Nephron (organoid): ENCODE data around the gene ANKRD39.

Experiments
- H3K27ac Mint-ChIP-seq, 3 experiments: 2 replicates each; pipeline ENCODE4 v1.8.0; 2020; ENCODE audit warnings: mixed read lengths in 3 of 3, mild to moderate bottlenecking in 2 of 3, moderate library complexity in 1 of 3
- H3K27me3 Mint-ChIP-seq: 2 replicates; pipeline ENCODE4 v1.8.0; 2021; ENCODE audit warnings: low read depth, mild to moderate bottlenecking, moderate library complexity, mixed read lengths
- H3K36me3 Mint-ChIP-seq: 2 replicates; pipeline ENCODE4 v1.8.0; 2020; ENCODE audit warnings: low read depth, mixed read lengths
- H3K4me1 Mint-ChIP-seq: 2 replicates; pipeline ENCODE4 v1.8.0; 2020; ENCODE audit warnings: mixed read lengths
- H3K4me3 Mint-ChIP-seq, 3 experiments: 2 replicates each; pipeline ENCODE4 v1.8.0; 2020; ENCODE audit warnings: mild to moderate bottlenecking in 3 of 3, mixed read lengths in 3 of 3, moderate library complexity in 2 of 3
- H3K9me3 Mint-ChIP-seq: 2 replicates; pipeline ENCODE4 v1.8.0; 2020; ENCODE audit warnings: mixed read lengths
- TF ChIP-seq, protein P1 (sequence below), 3 experiments: fragments of 200-600 bp; sonication (generic); IDR thresholded peaks; one replicate each; pipeline ENCODE4 v1.5.0; 2021; ENCODE audit warnings: antibody characterized with exemption in 3 of 3; ENCODE audit not compliant: unreplicated experiment in 3 of 3

Gene ANKRD39

DNA sequence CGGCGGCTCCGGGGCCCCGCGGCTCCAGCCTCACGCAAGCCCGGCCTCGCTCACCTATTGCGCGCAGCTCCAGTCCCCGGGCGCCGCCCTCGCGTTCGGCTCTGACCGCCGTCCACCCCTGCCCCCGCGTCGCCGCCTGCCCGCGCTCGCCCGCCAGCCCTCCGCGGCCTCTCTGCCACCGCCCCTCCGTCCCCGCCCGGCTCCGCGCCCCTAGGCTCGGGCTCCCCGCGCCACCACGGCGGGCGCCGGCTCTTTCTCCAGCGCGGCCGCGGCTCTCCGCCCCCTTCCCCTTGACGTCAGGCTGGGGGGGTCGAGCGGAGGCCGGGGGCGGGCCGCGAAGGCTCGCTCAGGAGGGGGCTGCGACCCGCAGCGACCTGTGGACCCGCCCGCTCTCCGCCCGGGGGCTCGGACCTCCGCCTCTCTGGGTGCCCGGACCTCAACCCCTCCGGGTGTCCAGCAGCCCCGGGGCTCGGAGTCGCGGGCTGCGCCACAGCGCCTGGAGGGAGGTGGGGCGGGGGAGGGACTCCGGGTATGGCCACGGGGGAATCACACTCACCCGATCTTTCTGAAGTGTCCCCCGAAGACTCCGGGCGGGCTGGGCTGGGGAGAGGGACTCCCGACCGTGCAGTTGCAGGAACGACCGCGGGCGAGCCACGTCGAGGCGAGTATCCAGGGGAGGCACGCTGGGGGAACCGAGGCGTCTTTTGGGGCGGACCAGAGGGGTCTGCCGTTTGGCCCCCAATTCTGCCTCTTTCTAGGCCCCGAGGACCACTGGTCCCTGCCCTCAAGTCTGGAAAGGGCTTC lies 12.2 kb upstream of the ANKRD39 start, which contains the start of gene SEMA4C:
Gene SEMA4C, minus strand, starts transcription at position 259 of the 804 bp plus-strand sequence. CDS start 2,194 bp downstream, outside the sequence.
- Mint-ChIP-seq H3K27me3 (peaks cover 4% of the 10 kb centered on the region), H3K36me3 (peaks cover 10% of the 10 kb centered on the region), H3K4me1 (peaks cover 33% of the 10 kb centered on the region), H3K27ac (peak within 1 kb of the TSS; percentile 94 to 95 (median 94)), H3K4me3 (peak within 1 kb of the TSS; percentile 88 to 94 (median 92)), H3K9me3 (no peaks in the 10 kb centered on the region)
- TF ChIP-seq, protein P1, sequence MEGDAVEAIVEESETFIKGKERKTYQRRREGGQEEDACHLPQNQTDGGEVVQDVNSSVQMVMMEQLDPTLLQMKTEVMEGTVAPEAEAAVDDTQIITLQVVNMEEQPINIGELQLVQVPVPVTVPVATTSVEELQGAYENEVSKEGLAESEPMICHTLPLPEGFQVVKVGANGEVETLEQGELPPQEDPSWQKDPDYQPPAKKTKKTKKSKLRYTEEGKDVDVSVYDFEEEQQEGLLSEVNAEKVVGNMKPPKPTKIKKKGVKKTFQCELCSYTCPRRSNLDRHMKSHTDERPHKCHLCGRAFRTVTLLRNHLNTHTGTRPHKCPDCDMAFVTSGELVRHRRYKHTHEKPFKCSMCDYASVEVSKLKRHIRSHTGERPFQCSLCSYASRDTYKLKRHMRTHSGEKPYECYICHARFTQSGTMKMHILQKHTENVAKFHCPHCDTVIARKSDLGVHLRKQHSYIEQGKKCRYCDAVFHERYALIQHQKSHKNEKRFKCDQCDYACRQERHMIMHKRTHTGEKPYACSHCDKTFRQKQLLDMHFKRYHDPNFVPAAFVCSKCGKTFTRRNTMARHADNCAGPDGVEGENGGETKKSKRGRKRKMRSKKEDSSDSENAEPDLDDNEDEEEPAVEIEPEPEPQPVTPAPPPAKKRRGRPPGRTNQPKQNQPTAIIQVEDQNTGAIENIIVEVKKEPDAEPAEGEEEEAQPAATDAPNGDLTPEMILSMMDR (IDR thresholded peaks at IDR 0.05; ENCODE audit: unreplicated experiment in 3 of 3), result no peak

DNA sequence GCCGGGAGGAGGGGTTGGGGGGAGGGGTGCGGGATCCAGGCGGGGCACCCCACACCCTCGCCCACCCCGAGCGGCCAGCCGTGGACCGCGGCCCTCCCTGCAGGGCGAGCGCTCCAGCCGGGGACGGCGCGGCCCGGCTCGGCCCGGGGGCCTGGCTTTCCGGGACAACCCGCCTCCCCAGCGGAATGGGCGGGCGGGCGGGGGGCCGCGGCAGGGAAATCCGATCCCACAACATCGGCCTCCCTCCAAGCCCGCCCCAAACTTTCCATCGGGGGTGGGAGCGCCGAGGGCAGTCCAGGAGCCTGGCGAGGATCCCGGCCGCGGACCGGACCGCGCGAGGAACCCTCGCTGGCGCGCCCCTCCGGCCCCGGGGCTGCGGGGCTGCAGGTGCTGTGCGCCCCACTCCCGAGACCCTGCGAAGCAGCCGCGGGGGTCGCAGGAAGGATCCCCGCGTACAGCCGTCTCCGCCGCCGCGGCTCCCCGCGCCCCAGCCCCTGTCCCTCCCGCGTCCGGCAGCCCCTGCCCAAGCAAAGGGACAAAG lies 11.5 kb upstream of the ANKRD39 start:
- peak overlapping the region in 1 of 3 experiments; percentile 40 for H3K27ac Mint-ChIP-seq
- H3K4me1 Mint-ChIP-seq, result peaks cover 29% of the 10 kb centered on the region
- peak overlapping the region; percentile 49 to 92 (median 53) for H3K4me3 Mint-ChIP-seq
- peaks cover 4% of the 10 kb centered on the region for H3K27me3 Mint-ChIP-seq
- no peaks in the 10 kb centered on the region for H3K9me3 Mint-ChIP-seq
- TF ChIP-seq, protein P1 (IDR thresholded peaks at IDR 0.05; ENCODE audit: unreplicated experiment in 3 of 3), result peak; percentile 9 to 48 (median 13)
- H3K36me3 Mint-ChIP-seq, result peaks cover 10% of the 10 kb centered on the region

- Mint-ChIP-seq H3K27ac (peak overlapping the region; percentile 89 to 98 (median 95)), H3K36me3 (peaks cover 10% of the 10 kb centered on the region), H3K9me3 (no peaks in the 10 kb centered on the region), H3K27me3 (peaks cover 4% of the 10 kb centered on the region), H3K4me3 (peak overlapping the region; percentile 92 to 94 (median 93)), H3K4me1 (peaks cover 26% of the 10 kb centered on the region)
- TF ChIP-seq, protein P1 (IDR thresholded peaks at IDR 0.05; ENCODE audit: unreplicated experiment in 3 of 3), result peak; percentile 67 to 88 (median 73)
Observed at GRCh38 chr2:96868555-96869280, 10.9 kb upstream of the ANKRD39 start.

GRCh38 chr2:96867756-96868554 lies 10.1 kb upstream of the ANKRD39 start:
- Mint-ChIP-seq H3K4me3 (peak overlapping the region; percentile 92 to 94 (median 93)), H3K4me1 (peaks cover 26% of the 10 kb centered on the region), H3K36me3 (peaks cover 16% of the 10 kb centered on the region), H3K9me3 (no peaks in the 10 kb centered on the region), H3K27me3 (peaks cover 4% of the 10 kb centered on the region), H3K27ac (peak overlapping the region; percentile 89 to 98 (median 95))
- TF ChIP-seq, protein P1 (IDR thresholded peaks at IDR 0.05; ENCODE audit: unreplicated experiment in 3 of 3), result no peak

DNA sequence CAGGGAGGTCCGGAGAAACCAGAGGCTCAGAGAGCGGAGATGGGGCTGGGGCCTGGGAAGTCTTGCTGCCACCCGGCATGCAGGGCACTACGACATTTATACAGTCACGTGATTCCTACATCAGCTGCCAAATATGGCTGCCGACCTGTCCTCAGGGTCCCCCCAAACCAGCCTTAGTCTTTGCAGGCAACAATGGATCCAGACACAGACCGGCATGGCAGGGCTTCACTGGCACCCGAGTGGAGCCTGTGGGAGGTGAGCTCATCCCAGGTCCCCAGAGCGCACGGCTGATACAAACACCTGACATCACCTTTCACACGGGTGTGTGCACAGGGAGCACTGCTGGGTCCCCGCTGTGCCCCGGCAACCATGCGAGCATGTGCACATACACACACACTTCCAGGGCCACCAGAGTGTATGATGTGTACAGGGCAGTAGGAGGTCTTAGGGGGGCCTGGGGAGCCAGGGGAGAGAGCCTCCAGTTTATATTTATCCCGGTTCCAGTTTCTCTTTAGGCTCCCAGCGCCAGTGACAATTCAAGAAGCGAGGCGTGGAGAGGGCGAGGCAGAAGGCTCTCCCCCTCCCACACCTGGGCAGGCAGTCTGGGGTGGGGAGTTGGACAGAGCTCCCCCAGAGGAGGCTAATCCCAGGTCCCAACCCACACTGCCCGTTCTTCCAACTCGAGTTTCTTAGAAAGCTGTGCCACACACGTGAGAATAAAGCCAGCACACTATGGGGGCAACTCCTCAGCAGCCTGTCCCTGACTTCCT lies 9.4 kb upstream of the ANKRD39 start:
- Mint-ChIP-seq H3K4me3 (peak overlapping the region; percentile 92 to 94 (median 93)), H3K27ac (peak overlapping the region; percentile 89 to 98 (median 95)), H3K4me1 (peaks cover 25% of the 10 kb centered on the region), H3K27me3 (peaks cover 1% of the 10 kb centered on the region), H3K9me3 (no peaks in the 10 kb centered on the region), H3K36me3 (peaks cover 18% of the 10 kb centered on the region)
- TF ChIP-seq, protein P1 (IDR thresholded peaks at IDR 0.05; ENCODE audit: unreplicated experiment in 3 of 3), result no peak
